WTC11 (cell line): Measurements from ENCODE around the gene ADPGK. TPM values are rescaled to one million over a fixed set of nuclear protein-coding genes. Genes with fewer than 3 reads are reported as not detected.
"Not testable (repeated sequence)": the region's sequence is repeated elsewhere in the genome, so short reads cannot be mapped to it uniquely, and the experiment has no call there.

ENCODE experiments used
- ATAC-seq: fragments of 200-7000 bp; cut with Tn5 transposase; 2 replicates; pipeline ENCODE4 v1.10.0; 2021; ENCODE audit warnings: mild to moderate bottlenecking, moderate library complexity
- CTCF ChIA-PET: fragments of 300-600 bp; sonication (Branson Sonifier 250); formaldehyde crosslinking; loops from one replicate; lab custom pipeline; 2021; ENCODE audit warnings: antibody characterized with exemption; lab: Charles Lee
- POLR2A ChIA-PET: fragments of 350-600 bp; sonication (Branson Sonifier 250); formaldehyde crosslinking; loops from one replicate; lab custom pipeline; 2021; ENCODE audit warnings: antibody characterized with exemption; lab: Charles Lee
- DNase-seq: peaks from one replicate; pipeline ENCODE4 v3.0.0; 2021; ENCODE audit warnings: low spot score
- H3K27ac Mint-ChIP-seq: 2 replicates; pipeline ENCODE4 v1.8.0; 2021; ENCODE audit warnings: mixed read lengths
- H3K27me3 Mint-ChIP-seq: 2 replicates; pipeline ENCODE4 v1.8.0; 2021; ENCODE audit warnings: low read depth, mild to moderate bottlenecking, moderate library complexity, mixed read lengths
- H3K36me3 Mint-ChIP-seq: 2 replicates; pipeline ENCODE4 v1.8.0; 2021; ENCODE audit warnings: mixed read lengths
- H3K4me1 Mint-ChIP-seq: 2 replicates; pipeline ENCODE4 v1.8.0; 2022; ENCODE audit warnings: mixed read lengths
- H3K4me3 Mint-ChIP-seq: 2 replicates; pipeline ENCODE4 v1.8.0; 2021; ENCODE audit warnings: mild to moderate bottlenecking, moderate library complexity, mixed read lengths
- H3K9me3 Mint-ChIP-seq: 2 replicates; pipeline ENCODE4 v1.8.0; 2021; ENCODE audit warnings: mixed read lengths
- ATF6 ChIP-seq: sonication (generic); formaldehyde crosslinking; IDR thresholded peaks from 2 replicates; pipeline ENCODE4 v1.8.1; 2023; ENCODE audit warnings: mild to moderate bottlenecking, missing genetic modification reagents
- ESRRA ChIP-seq: sonication (generic); formaldehyde crosslinking; IDR thresholded peaks from 2 replicates; pipeline ENCODE4 v1.8.1; 2022; ENCODE audit warnings: mild to moderate bottlenecking, missing genetic modification reagents, borderline replicate concordance
- MYBL2 ChIP-seq: sonication (generic); formaldehyde crosslinking; IDR thresholded peaks from 2 replicates; pipeline ENCODE4 v1.8.1; 2023; ENCODE audit warnings: mild to moderate bottlenecking, moderate library complexity, missing genetic modification reagents
- NFE2L1 ChIP-seq: sonication (generic); formaldehyde crosslinking; IDR thresholded peaks from 2 replicates; pipeline ENCODE4 v1.8.1; 2023; ENCODE audit warnings: missing genetic modification reagents
- NFYB ChIP-seq: sonication (generic); formaldehyde crosslinking; conservative IDR thresholded peaks from 2 replicates; pipeline ENCODE4 v1.8.0; 2022; ENCODE audit warnings: low read depth, missing genetic modification reagents
- NR2C2 ChIP-seq: sonication (generic); formaldehyde crosslinking; IDR thresholded peaks from 2 replicates; pipeline ENCODE4 v1.8.0; 2022; ENCODE audit warnings: mild to moderate bottlenecking, missing genetic modification reagents
- NR3C1 ChIP-seq: sonication (generic); formaldehyde crosslinking; conservative IDR thresholded peaks from 2 replicates; pipeline ENCODE4 v1.8.1; 2023; ENCODE audit warnings: low read depth, mild to moderate bottlenecking, missing genetic modification reagents
- RORB ChIP-seq: fragments of 250-450 bp; sonication (Bioruptor Pico); IDR thresholded peaks from 2 replicates; pipeline ENCODE4 v1.9.0; 2021; ENCODE audit warnings: mild to moderate bottlenecking
- SOX15 ChIP-seq: fragments of 250-450 bp; sonication (Bioruptor Pico); IDR thresholded peaks from 2 replicates; pipeline ENCODE4 v1.9.0; 2021; ENCODE audit warnings: mild to moderate bottlenecking
- TCF7 ChIP-seq: sonication (generic); formaldehyde crosslinking; IDR thresholded peaks from 2 replicates; pipeline ENCODE4 v1.8.0; 2022; ENCODE audit warnings: mild to moderate bottlenecking, low read depth, missing genetic modification reagents, moderate library complexity
- TP53 ChIP-seq: sonication (generic); formaldehyde crosslinking; IDR thresholded peaks from 2 replicates; pipeline ENCODE4 v1.8.1; 2023; ENCODE audit warnings: mild to moderate bottlenecking, missing genetic modification reagents
- USF1 ChIP-seq: sonication (generic); formaldehyde crosslinking; IDR thresholded peaks from 2 replicates; pipeline ENCODE4 v1.8.0; 2022; ENCODE audit warnings: mild to moderate bottlenecking, missing genetic modification reagents
- USF2 ChIP-seq: sonication (generic); formaldehyde crosslinking; IDR thresholded peaks from 2 replicates; pipeline ENCODE4 v1.8.1; 2023; ENCODE audit warnings: mild to moderate bottlenecking, missing genetic modification reagents, moderate library complexity
- ZNF317 ChIP-seq: sonication (generic); formaldehyde crosslinking; IDR thresholded peaks from 2 replicates; pipeline ENCODE4 v1.8.1; 2023; ENCODE audit warnings: low read depth, mild to moderate bottlenecking, moderate library complexity, missing genetic modification reagents, borderline replicate concordance
- total RNA-seq: library from RNA; stranded (reverse); gene quantifications from 3 replicates; pipeline ENCODE4 v1.2.3, GENCODE V29; 2021

ADPGK gene
- total RNA-seq, 1 experiment from 2014 or later: 37.9 TPM

- Mint-ChIP-seq H3K4me3 (no peak overlapping the region), H3K27me3 (no peaks in the 10 kb centered on the region; the same call in 1 of the 2 replicates), H3K9me3 (peaks cover 9% of the 10 kb centered on the region), H3K36me3 (peaks cover 4% of the 10 kb centered on the region), H3K27ac (no peak overlapping the region), H3K4me1 (peaks cover 3% of the 10 kb centered on the region; the same call in 1 of the 2 replicates)
- ATAC-seq (peak; percentile 89), DNase-seq (peak; percentile 32)
- POLR2A ChIA-PET: no interaction called here
- CTCF ChIA-PET: interaction anchor here (2.3 kb wide), 1 partner anchor 92 kb away, joined by 4 read pairs; no protein-coding TSS in a partner anchor
- TF ChIP-seq USF2 (CRISPR knock-in tag): peak; percentile 62
- no peak for TF ChIP-seq NFYB (CRISPR knock-in tag)
- TF ChIP-seq NFE2L1 (CRISPR knock-in tag): no peak
- no peak for TF ChIP-seq MYBL2
- TF ChIP-seq USF1 (CRISPR knock-in tag): peak; percentile 33; the same call in 1 of the 2 replicates
- TF ChIP-seq NR2C2 (CRISPR knock-in tag): no peak
- no peak for TF ChIP-seq RORB (CRISPR knock-in tag)
Observed at GRCh38 chr15:72813345-72814004, 29.9 kb upstream of the ADPGK start.

DNA sequence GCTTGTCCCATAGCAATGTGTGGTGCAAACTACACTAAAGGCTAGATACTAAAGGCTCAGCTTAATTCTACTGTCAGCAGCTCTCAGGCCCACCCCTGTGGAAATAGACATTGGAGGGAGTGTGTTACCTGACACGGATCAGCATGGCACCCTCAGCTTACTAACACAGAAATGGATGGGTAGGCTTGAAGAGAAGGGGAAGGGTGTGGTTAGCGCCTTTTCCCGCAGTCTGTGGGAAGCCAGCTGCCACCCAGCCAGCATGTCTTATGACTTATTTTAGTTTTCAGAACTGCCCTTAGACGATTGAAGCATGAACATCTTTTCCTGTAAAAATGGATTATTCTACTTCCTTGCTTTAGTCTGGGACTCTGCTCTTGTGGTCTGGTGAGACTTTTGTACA, 25.8 kb upstream of the ADPGK start:
- ATAC-seq (no peak), DNase-seq (no peak)
- no peak overlapping the region for H3K27ac Mint-ChIP-seq
- ChIA-PET CTCF (interaction anchor here (1.4 kb wide), 1 partner anchor 87 kb away, joined by 3 read pairs; no protein-coding TSS in a partner anchor), POLR2A (no interaction called here)
- no peaks in the 10 kb centered on the region for H3K4me1 Mint-ChIP-seq
- H3K4me3 Mint-ChIP-seq: no peak overlapping the region
- peaks cover 2% of the 10 kb centered on the region; the same call in 1 of the 2 replicates for H3K27me3 Mint-ChIP-seq
- peaks cover 14% of the 10 kb centered on the region for H3K9me3 Mint-ChIP-seq
- H3K36me3 Mint-ChIP-seq: peaks cover 9% of the 10 kb centered on the region
- TF ChIP-seq ZNF317 (CRISPR knock-in tag): no peak
- no peak for TF ChIP-seq NR2C2 (CRISPR knock-in tag)
- TF ChIP-seq ATF6 (CRISPR knock-in tag): no peak
- TF ChIP-seq NR3C1: no peak

DNA sequence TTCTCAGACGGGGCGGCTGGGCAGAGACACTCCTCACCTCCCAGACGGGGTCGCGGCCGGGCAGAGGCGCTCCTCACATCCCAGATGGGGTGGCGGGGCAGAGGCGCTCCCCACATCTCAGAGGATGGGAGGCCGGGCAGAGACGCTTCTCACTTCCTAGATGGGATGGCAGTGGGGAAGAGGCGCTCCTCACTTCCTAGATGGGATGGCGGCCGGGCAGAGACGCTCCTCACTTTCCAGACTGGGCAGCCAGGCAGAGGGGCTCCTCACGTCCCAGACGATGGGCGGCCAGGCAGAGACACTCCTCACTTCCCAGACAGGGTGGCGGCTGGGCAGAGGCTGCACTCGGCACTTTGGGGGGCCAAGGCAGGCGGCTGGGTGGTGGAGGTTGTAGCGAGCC, 23.8 kb upstream of the ADPGK start:
- POLR2A ChIA-PET, H3K27ac Mint-ChIP-seq, H3K27me3 Mint-ChIP-seq, H3K4me1 Mint-ChIP-seq, H3K4me3 Mint-ChIP-seq, CTCF ChIA-PET, DNase-seq, H3K36me3 Mint-ChIP-seq, ATAC-seq: not testable (repeated sequence)
- peaks cover 14% of the 10 kb centered on the region for H3K9me3 Mint-ChIP-seq

- ATAC-seq: no peak
- H3K27me3 Mint-ChIP-seq: peaks cover 2% of the 10 kb centered on the region; the same call in 1 of the 2 replicates
- H3K9me3 Mint-ChIP-seq: peaks cover under 1% of the 10 kb centered on the region
- no peak for TF ChIP-seq TP53 (CRISPR knock-in tag)
- TF ChIP-seq ESRRA (CRISPR knock-in tag): no peak
- no peak for TF ChIP-seq TCF7 (CRISPR knock-in tag)
- no peak for TF ChIP-seq SOX15 (CRISPR knock-in tag)
- H3K4me1 Mint-ChIP-seq: no peaks in the 10 kb centered on the region; the same call in 1 of the 2 replicates
- ChIA-PET CTCF (interaction anchor here (1.1 kb wide), 1 partner anchor 115 kb away, joined by 3 read pairs; no protein-coding TSS in a partner anchor), POLR2A (no interaction called here)
- no peak overlapping the region for H3K27ac Mint-ChIP-seq
- DNase-seq: no peak
- peaks cover under 1% of the 10 kb centered on the region for H3K36me3 Mint-ChIP-seq
- H3K4me3 Mint-ChIP-seq: no peak overlapping the region
Observed at GRCh38 chr15:72803006-72803405, 19.4 kb upstream of the ADPGK start.
